Uterus (tissue), 2 donors: Measurements from ENCODE around the gene AP1S3.

Experiments used
- POLR2A ChIP-seq, 2 donors: fragments of 450-650 bp; IDR thresholded peaks; one replicate each; pipeline ENCODE4 v1.6.1; 2016; ENCODE audit warnings: antibody characterized with exemption in 2 of 2, mild to moderate bottlenecking in 1 of 2, moderate library complexity in 1 of 2
- TF ChIP-seq, protein P1 (sequence below), 4 experiments: fragments of 200-600 bp in 2 of 4; fragments of 450-650 bp in 2 of 4; sonication (generic) in 2 of 4; IDR thresholded peaks; one replicate each; pipeline ENCODE4 v1.5.1; 2016 to 2019; ENCODE audit warnings: antibody characterized with exemption in 4 of 4, mild to moderate bottlenecking in 2 of 4, moderate library complexity in 1 of 4

DNA sequence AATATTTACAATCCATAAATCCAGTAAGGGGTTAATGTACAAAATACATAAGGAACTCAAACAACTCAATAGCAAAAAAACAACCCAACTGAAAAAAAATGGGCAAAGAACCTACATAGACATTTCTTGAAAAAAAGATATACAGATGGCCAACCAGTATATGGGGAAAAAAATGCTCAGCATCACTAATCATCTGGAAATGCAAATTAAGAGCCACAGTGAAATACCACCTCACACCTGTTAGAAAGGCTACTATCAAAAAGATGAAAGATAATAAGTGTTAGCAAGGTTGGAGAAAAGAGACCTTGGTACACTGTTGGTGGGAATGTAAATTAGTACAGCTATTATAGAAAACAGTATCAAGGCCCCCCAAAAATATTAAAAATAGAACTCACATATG lies 14.6 kb downstream of the AP1S3 start:
- TF ChIP-seq, protein P1, sequence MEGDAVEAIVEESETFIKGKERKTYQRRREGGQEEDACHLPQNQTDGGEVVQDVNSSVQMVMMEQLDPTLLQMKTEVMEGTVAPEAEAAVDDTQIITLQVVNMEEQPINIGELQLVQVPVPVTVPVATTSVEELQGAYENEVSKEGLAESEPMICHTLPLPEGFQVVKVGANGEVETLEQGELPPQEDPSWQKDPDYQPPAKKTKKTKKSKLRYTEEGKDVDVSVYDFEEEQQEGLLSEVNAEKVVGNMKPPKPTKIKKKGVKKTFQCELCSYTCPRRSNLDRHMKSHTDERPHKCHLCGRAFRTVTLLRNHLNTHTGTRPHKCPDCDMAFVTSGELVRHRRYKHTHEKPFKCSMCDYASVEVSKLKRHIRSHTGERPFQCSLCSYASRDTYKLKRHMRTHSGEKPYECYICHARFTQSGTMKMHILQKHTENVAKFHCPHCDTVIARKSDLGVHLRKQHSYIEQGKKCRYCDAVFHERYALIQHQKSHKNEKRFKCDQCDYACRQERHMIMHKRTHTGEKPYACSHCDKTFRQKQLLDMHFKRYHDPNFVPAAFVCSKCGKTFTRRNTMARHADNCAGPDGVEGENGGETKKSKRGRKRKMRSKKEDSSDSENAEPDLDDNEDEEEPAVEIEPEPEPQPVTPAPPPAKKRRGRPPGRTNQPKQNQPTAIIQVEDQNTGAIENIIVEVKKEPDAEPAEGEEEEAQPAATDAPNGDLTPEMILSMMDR (IDR thresholded peaks at IDR 0.05): no peak
- no peak for TF ChIP-seq POLR2A (IDR thresholded peaks at IDR 0.05)
